Liver (tissue), 3 donors: ENCODE data around the gene ZMYM2.

Source experiments
- GABPA ChIP-seq, 2 donors: IDR thresholded peaks in 1 of 2; conservative IDR thresholded peaks in 1 of 2; 2 replicates each; pipeline ENCODE4 v1.6.1; 2016; ENCODE audit warnings: antibody characterized with exemption in 2 of 2, mild to moderate bottlenecking in 1 of 2, moderate library complexity in 1 of 2
- JUND ChIP-seq, 2 donors: IDR thresholded peaks; 2 replicates each; pipeline ENCODE4 v1.6.1; 2016; ENCODE audit warnings: antibody characterized with exemption in 2 of 2
- NR2F2 ChIP-seq: IDR thresholded peaks from 2 replicates; pipeline ENCODE4 v1.6.1; 2016; ENCODE audit warnings: antibody characterized with exemption
- RAD21 ChIP-seq, 2 donors: IDR thresholded peaks; 2 replicates each; pipeline ENCODE4 v1.6.1; 2016; ENCODE audit warnings: antibody characterized with exemption in 2 of 2, mild to moderate bottlenecking in 2 of 2
- TAF1 ChIP-seq: conservative IDR thresholded peaks from 2 replicates; pipeline ENCODE4 v1.6.1; 2016; ENCODE audit warnings: antibody characterized with exemption, mild to moderate bottlenecking
- TF ChIP-seq, protein P1 (sequence below): fragments of 150-350 bp; IDR thresholded peaks from 2 replicates; pipeline ENCODE4 v1.5.1; 2017; ENCODE audit warnings: improper control_type of control experiment, low read depth, low read length; ENCODE audit not compliant: missing input control
- TF ChIP-seq, protein P2 (sequence below): IDR thresholded peaks from 2 replicates; pipeline ENCODE4 v1.6.1; 2016; ENCODE audit warnings: antibody characterized with exemption, mild to moderate bottlenecking
- TF ChIP-seq, protein P3 (sequence below): IDR thresholded peaks from 2 replicates; pipeline ENCODE4 v1.6.1; 2016; ENCODE audit warnings: antibody characterized with exemption
- TF ChIP-seq, protein P4 (sequence below): IDR thresholded peaks from 2 replicates; pipeline ENCODE4 v1.6.1; 2016; ENCODE audit warnings: antibody characterized with exemption
- TF ChIP-seq, protein P5 (sequence below): IDR thresholded peaks from 2 replicates; pipeline ENCODE4 v1.6.1; 2016; ENCODE audit warnings: antibody characterized with exemption
- donor health status: healthy.
- donor health status: healthy.

DNA sequence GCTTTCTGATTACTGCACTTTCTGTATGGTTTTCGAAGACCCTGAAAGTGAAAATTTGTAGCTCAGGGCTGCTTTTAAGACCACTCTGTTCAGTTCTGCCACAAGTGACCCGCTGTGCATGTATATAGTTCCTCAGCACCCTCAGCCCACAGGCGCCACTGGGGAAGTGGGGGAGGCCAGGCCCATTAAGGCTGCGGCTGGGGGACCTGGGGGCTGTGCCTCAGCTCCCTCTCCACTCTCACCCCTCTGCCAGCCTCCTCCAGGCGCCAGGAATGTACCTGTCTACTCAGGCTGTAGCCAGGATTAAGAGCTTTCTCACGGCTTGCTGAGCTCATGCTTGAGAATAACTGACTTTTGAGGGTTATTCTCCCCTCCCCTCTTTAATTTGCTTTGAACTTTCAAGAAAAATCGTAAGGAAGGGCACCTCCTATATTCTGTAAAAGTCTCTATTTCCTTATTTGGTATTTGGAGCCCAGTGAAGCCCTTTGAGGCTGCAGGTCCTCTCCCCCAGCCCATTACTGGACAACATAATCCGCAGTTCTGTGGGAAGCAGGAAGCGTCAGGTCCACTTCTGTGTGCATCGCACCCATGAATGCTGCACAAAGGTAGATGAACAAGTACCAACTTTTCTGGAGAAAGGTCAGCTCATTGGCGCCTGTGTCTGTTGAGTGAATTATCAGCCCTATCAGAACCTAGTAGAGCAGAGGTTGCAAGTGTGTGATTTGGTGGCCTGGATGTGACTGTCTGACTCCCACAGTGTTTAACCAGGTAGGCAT is 172.7 kb downstream of the ZMYM2 start:
- TF ChIP-seq, protein P1, sequence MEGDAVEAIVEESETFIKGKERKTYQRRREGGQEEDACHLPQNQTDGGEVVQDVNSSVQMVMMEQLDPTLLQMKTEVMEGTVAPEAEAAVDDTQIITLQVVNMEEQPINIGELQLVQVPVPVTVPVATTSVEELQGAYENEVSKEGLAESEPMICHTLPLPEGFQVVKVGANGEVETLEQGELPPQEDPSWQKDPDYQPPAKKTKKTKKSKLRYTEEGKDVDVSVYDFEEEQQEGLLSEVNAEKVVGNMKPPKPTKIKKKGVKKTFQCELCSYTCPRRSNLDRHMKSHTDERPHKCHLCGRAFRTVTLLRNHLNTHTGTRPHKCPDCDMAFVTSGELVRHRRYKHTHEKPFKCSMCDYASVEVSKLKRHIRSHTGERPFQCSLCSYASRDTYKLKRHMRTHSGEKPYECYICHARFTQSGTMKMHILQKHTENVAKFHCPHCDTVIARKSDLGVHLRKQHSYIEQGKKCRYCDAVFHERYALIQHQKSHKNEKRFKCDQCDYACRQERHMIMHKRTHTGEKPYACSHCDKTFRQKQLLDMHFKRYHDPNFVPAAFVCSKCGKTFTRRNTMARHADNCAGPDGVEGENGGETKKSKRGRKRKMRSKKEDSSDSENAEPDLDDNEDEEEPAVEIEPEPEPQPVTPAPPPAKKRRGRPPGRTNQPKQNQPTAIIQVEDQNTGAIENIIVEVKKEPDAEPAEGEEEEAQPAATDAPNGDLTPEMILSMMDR = no peak
- TF ChIP-seq TAF1 (no peak), RAD21 (IDR thresholded peaks at IDR 0.05) (no peak), JUND (IDR thresholded peaks at IDR 0.05) (no peak), NR2F2 (no peak), GABPA (IDR thresholded peaks at IDR 0.05 in 1 of 2, conservative IDR thresholded peaks at IDR 0.05 in 1 of 2) (no peak)
- TF ChIP-seq, protein P2, sequence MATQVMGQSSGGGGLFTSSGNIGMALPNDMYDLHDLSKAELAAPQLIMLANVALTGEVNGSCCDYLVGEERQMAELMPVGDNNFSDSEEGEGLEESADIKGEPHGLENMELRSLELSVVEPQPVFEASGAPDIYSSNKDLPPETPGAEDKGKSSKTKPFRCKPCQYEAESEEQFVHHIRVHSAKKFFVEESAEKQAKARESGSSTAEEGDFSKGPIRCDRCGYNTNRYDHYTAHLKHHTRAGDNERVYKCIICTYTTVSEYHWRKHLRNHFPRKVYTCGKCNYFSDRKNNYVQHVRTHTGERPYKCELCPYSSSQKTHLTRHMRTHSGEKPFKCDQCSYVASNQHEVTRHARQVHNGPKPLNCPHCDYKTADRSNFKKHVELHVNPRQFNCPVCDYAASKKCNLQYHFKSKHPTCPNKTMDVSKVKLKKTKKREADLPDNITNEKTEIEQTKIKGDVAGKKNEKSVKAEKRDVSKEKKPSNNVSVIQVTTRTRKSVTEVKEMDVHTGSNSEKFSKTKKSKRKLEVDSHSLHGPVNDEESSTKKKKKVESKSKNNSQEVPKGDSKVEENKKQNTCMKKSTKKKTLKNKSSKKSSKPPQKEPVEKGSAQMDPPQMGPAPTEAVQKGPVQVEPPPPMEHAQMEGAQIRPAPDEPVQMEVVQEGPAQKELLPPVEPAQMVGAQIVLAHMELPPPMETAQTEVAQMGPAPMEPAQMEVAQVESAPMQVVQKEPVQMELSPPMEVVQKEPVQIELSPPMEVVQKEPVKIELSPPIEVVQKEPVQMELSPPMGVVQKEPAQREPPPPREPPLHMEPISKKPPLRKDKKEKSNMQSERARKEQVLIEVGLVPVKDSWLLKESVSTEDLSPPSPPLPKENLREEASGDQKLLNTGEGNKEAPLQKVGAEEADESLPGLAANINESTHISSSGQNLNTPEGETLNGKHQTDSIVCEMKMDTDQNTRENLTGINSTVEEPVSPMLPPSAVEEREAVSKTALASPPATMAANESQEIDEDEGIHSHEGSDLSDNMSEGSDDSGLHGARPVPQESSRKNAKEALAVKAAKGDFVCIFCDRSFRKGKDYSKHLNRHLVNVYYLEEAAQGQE = no peak
- TF ChIP-seq, protein P3, sequence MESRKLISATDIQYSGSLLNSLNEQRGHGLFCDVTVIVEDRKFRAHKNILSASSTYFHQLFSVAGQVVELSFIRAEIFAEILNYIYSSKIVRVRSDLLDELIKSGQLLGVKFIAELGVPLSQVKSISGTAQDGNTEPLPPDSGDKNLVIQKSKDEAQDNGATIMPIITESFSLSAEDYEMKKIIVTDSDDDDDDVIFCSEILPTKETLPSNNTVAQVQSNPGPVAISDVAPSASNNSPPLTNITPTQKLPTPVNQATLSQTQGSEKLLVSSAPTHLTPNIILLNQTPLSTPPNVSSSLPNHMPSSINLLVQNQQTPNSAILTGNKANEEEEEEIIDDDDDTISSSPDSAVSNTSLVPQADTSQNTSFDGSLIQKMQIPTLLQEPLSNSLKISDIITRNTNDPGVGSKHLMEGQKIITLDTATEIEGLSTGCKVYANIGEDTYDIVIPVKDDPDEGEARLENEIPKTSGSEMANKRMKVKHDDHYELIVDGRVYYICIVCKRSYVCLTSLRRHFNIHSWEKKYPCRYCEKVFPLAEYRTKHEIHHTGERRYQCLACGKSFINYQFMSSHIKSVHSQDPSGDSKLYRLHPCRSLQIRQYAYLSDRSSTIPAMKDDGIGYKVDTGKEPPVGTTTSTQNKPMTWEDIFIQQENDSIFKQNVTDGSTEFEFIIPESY = no peak
- TF ChIP-seq, protein P4, sequence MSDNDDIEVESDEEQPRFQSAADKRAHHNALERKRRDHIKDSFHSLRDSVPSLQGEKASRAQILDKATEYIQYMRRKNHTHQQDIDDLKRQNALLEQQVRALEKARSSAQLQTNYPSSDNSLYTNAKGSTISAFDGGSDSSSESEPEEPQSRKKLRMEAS = no peak
- TF ChIP-seq, protein P5, sequence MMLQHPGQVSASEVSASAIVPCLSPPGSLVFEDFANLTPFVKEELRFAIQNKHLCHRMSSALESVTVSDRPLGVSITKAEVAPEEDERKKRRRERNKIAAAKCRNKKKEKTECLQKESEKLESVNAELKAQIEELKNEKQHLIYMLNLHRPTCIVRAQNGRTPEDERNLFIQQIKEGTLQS = no peak
